Nephron (organoid): ENCODE data around the gene KCTD3.
A peak's percentile ranks its signal among the peaks of the same experiment; 100 is the strongest.

Experiments used
- H3K27ac Mint-ChIP-seq, 3 experiments: 2 replicates each; pipeline ENCODE4 v1.8.0; 2020; ENCODE audit warnings: mixed read lengths in 3 of 3, mild to moderate bottlenecking in 2 of 3, moderate library complexity in 1 of 3
- H3K27me3 Mint-ChIP-seq: 2 replicates; pipeline ENCODE4 v1.8.0; 2021; ENCODE audit warnings: low read depth, mild to moderate bottlenecking, moderate library complexity, mixed read lengths
- H3K36me3 Mint-ChIP-seq: 2 replicates; pipeline ENCODE4 v1.8.0; 2020; ENCODE audit warnings: low read depth, mixed read lengths
- H3K4me1 Mint-ChIP-seq: 2 replicates; pipeline ENCODE4 v1.8.0; 2020; ENCODE audit warnings: mixed read lengths
- H3K4me3 Mint-ChIP-seq, 3 experiments: 2 replicates each; pipeline ENCODE4 v1.8.0; 2020; ENCODE audit warnings: mild to moderate bottlenecking in 3 of 3, mixed read lengths in 3 of 3, moderate library complexity in 2 of 3
- H3K9me3 Mint-ChIP-seq: 2 replicates; pipeline ENCODE4 v1.8.0; 2020; ENCODE audit warnings: mixed read lengths
- CTCF ChIP-seq, 3 experiments: fragments of 200-600 bp; sonication (generic); IDR thresholded peaks; one replicate each; pipeline ENCODE4 v1.5.0; 2021; ENCODE audit warnings: antibody characterized with exemption in 3 of 3; ENCODE audit not compliant: unreplicated experiment in 3 of 3

Gene KCTD3

DNA sequence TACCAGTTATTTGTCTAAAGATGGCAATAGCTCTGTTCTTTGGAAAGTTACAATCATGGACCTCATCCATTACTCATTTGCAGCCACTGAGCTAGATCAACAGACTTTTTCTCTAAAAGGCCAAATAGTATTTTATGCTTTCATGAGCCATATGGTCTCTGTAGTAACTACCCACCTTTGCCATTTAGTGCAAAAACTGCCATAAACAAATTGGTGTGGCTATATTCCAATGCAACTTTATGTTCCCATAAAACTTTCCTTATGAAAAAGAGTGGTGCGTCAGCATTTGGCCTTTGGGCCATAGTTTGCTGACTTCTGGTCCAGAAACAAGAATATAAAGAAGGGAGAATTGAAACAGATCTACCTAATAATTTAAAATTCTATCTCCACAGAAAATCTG, 20.1 kb upstream of the KCTD3 start:
- Mint-ChIP-seq H3K4me1 (no peaks in the 10 kb centered on the region), H3K27ac (peak overlapping the region in 1 of 3 experiments; percentile 66), H3K36me3 (no peaks in the 10 kb centered on the region), H3K9me3 (peaks cover 5% of the 10 kb centered on the region), H3K4me3 (no peak overlapping the region), H3K27me3 (no peaks in the 10 kb centered on the region)
- no peak for TF ChIP-seq CTCF (IDR thresholded peaks at IDR 0.05; ENCODE audit: unreplicated experiment in 3 of 3)

DNA sequence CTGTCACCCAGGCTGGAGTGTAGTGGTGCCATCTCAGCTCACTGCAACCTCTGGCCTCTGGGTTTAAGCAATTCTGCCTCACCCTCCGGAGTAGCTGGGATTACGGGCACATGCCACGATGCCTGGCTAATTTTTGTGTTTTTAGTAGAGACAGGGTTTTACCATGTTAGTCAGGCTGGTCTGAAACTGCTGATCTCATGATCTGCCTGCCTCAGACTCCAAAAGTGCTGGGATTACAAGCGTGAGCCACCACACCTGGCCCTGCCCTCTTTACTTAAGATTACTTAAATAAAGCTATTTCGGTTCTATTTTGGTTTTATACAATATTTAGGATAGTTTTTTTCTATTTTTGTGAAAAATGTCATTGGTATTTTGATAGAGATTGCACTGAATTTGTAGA, 15.3 kb upstream of the KCTD3 start:
- no peaks in the 10 kb centered on the region for H3K36me3 Mint-ChIP-seq
- H3K27ac Mint-ChIP-seq = no peak overlapping the region
- peaks cover 20% of the 10 kb centered on the region for H3K9me3 Mint-ChIP-seq
- H3K4me3 Mint-ChIP-seq = no peak overlapping the region
- no peaks in the 10 kb centered on the region for H3K4me1 Mint-ChIP-seq
- no peak for TF ChIP-seq CTCF (IDR thresholded peaks at IDR 0.05; ENCODE audit: unreplicated experiment in 3 of 3)
- peaks cover 4% of the 10 kb centered on the region for H3K27me3 Mint-ChIP-seq

GRCh38 chr1:215554865-215555264, 12.2 kb upstream of the KCTD3 start:
- Mint-ChIP-seq H3K27ac (no peak overlapping the region), H3K36me3 (no peaks in the 10 kb centered on the region), H3K9me3 (peaks cover 25% of the 10 kb centered on the region), H3K4me3 (no peak overlapping the region), H3K4me1 (no peaks in the 10 kb centered on the region), H3K27me3 (peaks cover 4% of the 10 kb centered on the region)
- no peak for TF ChIP-seq CTCF (IDR thresholded peaks at IDR 0.05; ENCODE audit: unreplicated experiment in 3 of 3)

GRCh38 chr1:215555531-215555930, 11.6 kb upstream of the KCTD3 start:
- H3K4me3 Mint-ChIP-seq = no peak overlapping the region
- no peak for TF ChIP-seq CTCF (IDR thresholded peaks at IDR 0.05; ENCODE audit: unreplicated experiment in 3 of 3)
- H3K4me1 Mint-ChIP-seq = no peaks in the 10 kb centered on the region
- no peaks in the 10 kb centered on the region for H3K36me3 Mint-ChIP-seq
- no peak overlapping the region for H3K27ac Mint-ChIP-seq
- H3K27me3 Mint-ChIP-seq = peaks cover 4% of the 10 kb centered on the region
- H3K9me3 Mint-ChIP-seq = peaks cover 25% of the 10 kb centered on the region

DNA sequence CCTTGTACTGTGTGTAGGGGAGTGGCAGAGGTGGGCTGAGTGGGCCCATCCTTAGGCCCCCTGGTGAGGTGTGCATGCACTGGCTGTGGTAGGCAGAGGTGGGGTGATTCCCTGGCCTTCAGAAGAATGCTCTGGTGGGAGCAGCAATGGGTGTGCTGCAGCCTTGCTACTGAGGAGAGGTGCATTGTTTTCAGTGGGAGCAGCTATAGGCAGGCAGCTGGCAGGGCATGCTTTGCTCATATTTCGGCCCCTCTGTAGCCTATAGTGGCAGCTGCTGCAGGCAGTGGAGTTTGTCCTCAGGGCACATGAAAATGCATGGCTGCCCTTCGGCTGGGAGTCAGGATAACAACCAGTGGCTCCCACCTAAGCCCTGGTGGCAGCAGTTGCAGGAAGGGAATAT, 10.1 kb upstream of the KCTD3 start:
- TF ChIP-seq CTCF (IDR thresholded peaks at IDR 0.05; ENCODE audit: unreplicated experiment in 3 of 3) = no peak
- H3K27me3 Mint-ChIP-seq = peaks cover 4% of the 10 kb centered on the region
- H3K4me1 Mint-ChIP-seq = no peaks in the 10 kb centered on the region
- peaks cover 27% of the 10 kb centered on the region for H3K9me3 Mint-ChIP-seq
- no peak overlapping the region for H3K4me3 Mint-ChIP-seq
- H3K36me3 Mint-ChIP-seq = no peaks in the 10 kb centered on the region
- no peak overlapping the region for H3K27ac Mint-ChIP-seq

GRCh38 chr1:215557504-215557903, 9.6 kb upstream of the KCTD3 start:
- H3K4me1 Mint-ChIP-seq = no peaks in the 10 kb centered on the region
- TF ChIP-seq CTCF (IDR thresholded peaks at IDR 0.05; ENCODE audit: unreplicated experiment in 3 of 3) = no peak
- peaks cover 4% of the 10 kb centered on the region for H3K27me3 Mint-ChIP-seq
- H3K9me3 Mint-ChIP-seq = peaks cover 27% of the 10 kb centered on the region
- no peaks in the 10 kb centered on the region for H3K36me3 Mint-ChIP-seq
- H3K4me3 Mint-ChIP-seq = no peak overlapping the region
- no peak overlapping the region for H3K27ac Mint-ChIP-seq
